Dedifferentiated amniotic fluid mesenchymal stem cell (primary cell): ENCODE data around the gene LAMTOR3.

Experiments
- DNase-seq: peaks from one replicate; pipeline ENCODE4 v3.0.0-alpha.2; 2016; ENCODE audit errors: extremely low spot score

LAMTOR3 gene

DNA sequence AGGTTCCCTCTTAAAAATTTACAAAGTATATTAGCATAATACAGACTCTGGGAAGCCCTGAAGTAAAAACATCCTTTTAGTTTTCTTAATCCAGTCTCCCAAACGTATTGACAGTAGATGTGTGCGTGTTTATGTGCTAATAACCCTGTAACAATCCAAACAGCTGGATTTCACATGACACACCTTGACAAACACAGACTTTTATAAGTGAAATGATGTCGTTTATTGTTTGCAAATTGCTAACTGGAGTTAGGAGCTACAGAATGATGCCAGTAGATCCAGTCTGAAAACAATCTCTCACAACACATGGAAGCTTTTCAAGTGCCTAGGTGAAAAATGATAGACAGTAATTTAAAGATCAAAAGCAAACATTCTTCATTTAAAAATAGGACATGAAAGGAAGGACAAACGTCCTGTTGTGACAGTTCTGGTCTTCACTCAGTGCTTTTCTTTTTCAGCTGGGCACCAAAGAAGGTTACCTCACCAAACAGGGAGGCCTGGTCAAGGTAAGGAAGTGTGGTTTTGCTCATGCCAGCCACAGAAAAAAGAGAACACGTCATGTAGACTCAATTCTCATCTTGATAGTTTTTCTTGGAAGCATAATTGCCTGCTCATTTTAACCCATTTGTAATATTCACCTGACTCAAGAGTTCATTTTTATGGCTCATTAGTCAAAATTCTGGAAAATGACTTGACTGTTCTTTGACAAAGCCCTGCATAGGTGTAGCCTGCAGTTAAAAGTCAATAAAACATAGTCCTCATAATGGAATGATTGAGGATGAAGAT, 32.9 kb downstream of the LAMTOR3 start:
- no peak for DNase-seq

DNA sequence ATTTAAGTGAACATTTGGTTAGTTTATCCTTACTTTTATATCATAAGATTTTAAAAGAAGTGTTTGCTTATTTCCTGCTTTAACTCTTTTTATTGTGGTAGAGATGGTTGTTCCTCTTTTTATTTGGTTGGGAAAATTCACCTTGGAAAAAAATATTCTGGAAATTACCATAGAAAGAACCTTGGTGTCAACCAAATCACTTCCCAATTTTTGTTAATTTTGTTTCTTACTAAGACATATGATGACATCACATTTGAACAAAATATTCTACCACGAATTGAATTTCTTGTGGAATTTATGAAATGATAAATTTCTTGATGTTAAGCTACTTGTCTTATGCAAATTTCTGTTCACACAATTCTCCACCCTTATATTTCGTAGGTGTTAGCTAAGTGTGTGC, 33.7 kb downstream of the LAMTOR3 start:
- no peak for DNase-seq

DNA sequence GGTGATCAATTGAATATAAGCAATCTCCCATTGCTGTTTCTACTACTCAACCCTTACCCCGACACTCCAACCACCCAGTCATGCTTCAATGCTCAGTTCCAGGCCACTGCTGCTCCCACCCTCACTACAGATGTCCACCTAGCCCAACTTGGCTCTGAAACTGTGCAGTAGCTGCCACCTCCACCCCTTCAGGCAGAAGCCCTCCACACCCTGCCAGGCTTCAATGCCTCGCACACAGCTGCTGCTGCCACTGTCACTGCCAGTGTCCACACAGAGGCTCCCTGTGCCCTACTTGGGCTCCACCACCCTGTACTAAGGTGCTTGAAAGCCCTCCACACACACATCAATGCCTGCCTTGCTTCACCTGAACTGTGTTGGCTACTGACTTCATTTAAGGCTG, 34.6 kb downstream of the LAMTOR3 start:
- no peak for DNase-seq

DNA sequence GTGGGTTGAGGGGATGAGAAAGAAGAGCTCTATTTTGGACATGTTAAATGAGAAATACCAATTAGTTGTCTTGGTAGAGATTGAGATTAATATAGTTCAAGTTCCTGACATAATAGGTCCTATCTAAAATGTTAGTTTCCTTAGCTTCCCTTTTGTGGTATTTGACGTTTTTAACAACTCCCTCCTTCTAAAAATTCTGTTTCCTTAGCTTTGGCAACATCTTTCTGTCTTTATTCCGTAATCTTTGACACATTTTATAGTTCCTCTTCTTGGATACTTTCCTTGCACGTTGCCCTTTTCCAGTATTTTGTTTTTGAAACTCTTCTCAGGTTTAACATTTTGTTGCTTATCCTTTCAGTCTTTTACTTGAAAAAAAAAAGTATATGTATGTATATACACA, 36.9 kb downstream of the LAMTOR3 start:
- DNase-seq, result no peak

DNA sequence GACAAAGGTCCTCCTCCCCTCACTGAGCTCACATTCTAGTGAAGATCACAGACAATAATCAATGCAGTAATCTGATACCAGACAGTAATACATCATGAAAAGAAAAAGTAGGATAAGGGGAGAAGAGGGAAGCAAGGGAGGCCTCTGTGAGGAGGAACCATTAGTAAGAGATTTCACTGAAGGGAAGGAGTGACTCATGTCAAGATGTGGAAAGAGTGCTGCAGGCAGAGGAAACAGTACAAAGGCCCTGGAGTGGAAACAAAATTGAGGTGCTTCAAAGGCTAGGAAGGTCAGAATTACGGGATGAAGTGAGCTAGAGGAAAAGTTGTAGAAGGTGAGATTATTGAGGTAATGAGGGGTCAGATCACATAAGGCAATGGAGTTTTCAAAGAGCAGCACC, 38.1 kb downstream of the LAMTOR3 start:
- DNase-seq, result peak; percentile 47

DNA sequence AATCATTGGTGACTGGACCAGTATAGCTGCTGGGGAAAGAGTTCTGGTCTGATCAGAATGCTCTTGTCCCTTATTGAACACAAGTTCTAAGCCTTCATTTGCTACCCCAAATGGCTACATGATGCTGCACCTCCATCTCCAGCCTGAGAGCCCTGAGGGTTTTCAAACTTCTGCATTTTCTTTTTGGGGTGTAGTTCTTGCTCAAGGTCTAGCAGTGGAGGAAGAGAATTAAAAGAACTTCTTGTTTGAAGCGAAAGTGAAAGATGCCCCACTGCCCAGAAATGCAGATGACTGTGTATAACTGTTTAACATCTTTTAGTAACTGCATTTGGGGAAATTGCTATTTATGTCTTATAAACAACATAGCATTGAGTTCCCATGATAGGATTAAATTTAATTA, 38.5 kb downstream of the LAMTOR3 start:
- DNase-seq, result no peak

DNA sequence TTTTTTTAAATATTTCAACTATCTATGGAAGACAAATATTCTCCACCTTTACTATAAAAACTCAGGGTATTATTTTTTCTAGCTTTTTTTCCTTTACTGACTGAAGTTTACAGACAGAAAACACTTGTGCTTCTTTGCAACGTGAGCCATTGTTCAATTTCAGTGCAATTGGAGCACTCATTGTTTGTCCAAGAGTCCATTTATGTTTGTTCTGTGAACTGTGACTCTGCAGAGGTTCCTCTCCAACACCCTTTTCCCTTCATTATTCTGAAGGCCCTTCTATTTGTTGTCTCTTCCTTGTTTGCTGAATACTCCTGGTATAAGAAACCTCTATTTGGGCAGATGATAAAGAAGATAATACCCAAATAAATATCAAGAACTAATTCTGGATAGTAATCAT, 40.2 kb downstream of the LAMTOR3 start:
- DNase-seq, result no peak

DNA sequence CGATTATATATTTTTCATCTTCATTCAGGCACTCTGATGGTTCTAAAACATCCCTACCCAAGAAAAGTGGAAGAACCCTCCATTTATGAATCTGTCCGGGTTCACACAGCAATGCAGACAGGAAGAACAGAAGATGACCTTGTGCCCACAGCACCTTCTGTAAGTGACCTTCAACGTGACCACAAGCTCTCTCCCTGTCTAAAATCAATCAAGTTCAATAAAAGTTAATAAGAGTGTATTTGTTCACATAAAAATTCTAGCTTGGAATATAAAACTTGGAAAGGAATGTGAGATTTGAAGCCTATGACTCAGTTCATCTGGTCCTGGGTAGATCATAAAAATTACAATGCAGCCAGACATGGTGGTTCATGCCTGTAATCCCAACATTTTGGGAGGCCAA, 41.0 kb downstream of the LAMTOR3 start:
- DNase-seq, result no peak

DNA sequence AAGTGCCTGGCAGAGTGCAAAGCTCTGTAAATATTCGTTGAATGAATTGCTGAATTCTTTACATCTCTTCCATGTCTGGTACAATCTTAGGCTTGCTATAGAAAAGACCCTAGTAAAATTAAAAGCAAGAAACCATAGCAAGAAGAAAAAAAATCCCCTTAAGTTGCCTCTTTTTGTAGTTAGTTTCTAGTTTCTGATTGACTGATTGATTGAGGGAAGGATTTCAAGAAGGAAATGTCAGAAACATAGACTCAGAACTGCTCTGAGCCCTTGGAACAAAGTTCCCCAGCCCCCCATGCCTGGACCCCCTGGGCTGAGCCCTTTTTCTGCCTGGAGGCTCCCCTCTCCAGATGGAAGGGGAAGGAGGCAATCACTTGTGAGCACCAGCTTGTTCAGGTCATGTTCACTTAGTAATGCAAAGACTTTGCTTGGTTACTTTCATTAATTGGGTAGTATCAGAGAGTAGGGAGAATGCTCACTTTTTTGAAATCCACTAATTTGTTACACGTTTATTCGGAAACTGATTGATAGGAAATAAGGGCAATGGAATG, 42.0 kb downstream of the LAMTOR3 start:
- no peak for DNase-seq

DNA sequence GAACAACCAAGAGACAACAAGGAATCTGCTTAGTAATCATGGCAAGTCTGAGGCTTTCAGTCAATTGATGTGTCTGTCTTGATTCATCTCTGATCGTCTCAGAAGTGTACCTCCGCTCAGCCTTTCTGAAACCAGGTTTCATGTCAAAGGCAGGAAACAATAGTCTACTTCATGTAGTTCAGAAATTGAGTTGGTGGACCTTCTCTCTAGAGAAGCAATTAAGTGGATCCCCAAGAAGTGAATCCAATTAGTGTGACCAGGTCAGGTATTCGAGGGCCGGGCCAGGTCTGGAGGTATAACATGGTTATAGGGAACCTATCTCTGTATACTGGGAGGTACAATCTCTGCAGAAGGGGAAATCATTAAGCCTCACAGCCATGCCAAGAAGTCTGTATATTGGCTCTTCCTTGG, 45.6 kb downstream of the LAMTOR3 start:
- no peak for DNase-seq

DNA sequence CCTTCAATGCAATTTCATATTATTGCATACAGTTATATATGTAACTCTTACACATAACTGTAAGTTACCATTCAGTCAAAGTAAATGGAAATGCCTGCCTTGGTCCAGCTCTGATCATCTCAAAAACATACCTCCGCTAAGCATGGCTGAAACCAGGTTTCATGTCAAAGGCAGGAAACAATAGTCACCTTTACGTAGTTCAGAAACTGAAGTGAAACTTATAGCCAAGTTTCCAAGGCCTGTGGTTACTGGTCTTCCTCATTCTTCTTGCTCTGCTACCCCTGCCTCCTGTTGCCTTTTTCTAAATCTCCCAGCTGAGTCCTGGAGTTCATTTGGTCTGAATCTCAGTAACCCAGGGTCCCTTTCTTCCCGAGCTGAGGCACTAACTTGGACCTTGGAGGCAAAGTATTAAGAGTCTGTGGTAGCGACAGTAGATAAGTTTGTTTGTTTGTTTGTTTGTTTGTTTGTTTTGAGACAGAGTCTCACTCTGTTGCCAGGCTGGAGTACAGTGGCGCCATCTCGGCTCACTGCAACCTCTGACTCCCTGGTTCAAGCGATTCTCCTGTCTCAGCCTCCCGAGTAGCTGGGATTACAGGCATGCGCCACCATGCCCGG, 46.8 kb downstream of the LAMTOR3 start:
- no peak for DNase-seq

DNA sequence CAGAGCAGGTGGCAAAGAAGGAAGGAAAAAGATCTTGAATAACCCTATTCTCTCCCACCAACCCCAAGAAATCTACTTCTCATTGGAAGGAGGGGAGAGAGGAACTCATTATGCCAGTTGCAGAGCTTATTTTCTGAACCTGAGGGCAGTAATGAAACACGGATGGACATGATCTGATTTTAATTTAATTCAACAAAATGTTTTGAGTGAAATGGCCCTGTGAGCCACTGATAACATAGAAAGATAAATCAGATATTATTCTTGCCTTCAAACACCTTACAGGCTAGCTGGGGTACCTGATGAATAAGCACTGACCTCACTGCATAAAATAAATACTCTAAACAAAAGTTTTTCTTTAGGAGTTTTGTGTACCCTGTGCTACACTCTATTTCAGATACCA, 47.3 kb downstream of the LAMTOR3 start:
- DNase-seq, result no peak

DNA sequence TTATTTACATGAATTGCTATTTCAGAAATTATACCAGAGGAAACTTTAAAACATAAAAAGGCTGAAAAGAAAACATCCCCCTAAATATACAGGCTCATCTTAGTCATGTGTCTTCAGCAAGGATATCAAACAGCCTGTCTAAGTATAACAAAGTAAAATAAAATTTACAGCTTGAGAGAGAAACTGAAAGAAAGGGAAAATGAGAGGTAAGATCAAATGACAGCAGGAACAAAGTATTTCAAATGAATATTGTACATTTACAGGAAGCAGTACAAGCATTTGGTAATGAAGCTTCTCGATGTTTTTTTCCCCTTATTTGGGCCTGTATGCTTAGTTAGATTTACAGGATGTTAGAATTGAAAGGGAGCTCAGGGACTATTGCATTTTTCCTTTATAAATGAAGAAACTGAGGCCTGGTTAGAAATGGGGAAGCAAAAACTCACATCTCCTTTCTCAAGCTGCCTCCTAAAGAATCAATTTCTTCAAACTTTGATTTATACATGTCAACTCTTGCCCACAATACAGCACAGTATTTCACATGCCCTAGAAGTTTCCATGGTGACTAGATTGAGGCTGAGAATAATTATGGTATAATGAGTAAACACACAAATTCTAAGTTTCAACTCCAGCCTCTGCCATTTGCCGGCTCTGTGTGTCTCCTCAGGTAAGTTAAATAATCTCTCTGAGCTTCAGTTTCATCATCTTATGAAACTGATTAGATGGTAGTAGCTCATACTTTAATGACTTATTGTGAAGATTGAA, 48.3 kb downstream of the LAMTOR3 start:
- DNase-seq, result no peak

DNA sequence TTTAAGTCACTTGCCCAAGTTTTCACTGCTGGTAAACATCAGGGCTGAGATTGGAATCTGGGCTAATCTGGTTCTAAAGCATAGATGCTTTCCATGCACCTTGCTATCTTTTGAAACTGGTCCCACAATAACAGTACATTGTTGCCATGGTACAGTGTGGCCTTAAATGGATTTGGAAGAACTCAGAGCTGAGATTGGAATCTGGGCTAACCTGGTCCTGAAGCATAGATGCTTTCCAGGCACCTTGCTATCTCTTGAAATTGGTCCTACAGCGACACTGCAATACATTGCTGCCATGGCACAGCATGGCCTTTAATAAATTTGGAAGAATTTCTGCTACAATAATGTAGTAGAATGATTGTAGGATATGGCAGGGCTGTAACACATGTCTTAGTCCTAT, 49.0 kb downstream of the LAMTOR3 start:
- no peak for DNase-seq

DNA sequence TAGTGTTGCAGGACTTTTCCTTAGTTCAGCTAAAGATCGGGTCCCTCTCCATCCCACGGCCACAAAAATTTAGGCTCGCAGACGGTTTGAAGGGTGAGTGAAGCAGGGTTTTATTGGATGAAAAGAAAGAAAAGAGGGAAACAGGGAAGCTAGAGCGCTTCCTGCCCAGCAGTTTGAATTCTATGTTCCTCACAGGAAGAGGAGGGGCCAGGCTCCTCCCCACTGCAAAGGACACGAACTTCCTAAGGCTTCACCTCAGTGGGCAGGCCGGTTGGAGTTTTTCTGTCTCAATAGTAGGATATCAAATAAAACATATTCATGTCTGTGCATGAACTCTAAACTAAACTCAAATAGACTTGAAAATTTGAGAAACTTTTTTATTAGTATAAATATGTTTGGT, 50.2 kb downstream of the LAMTOR3 start:
- no peak for DNase-seq

DNA sequence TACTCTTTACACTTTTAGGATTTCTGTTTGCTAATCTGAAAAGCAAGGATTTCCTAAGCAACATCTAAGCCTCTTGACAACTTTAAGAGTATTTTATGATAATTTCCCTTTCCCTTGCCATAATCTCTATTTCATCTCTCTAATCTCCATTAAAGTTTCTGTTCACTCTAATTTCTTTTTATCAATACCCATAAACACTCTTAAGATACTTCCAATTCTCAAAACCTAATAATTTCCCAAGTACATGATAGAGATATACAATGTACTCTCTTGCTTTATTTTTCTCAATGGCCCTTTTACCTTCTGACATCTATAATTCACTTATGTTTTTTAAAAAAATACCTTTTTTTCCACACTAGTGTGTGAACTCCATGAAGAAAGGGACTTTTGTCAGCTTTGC, 50.8 kb downstream of the LAMTOR3 start:
- DNase-seq, result no peak

DNA sequence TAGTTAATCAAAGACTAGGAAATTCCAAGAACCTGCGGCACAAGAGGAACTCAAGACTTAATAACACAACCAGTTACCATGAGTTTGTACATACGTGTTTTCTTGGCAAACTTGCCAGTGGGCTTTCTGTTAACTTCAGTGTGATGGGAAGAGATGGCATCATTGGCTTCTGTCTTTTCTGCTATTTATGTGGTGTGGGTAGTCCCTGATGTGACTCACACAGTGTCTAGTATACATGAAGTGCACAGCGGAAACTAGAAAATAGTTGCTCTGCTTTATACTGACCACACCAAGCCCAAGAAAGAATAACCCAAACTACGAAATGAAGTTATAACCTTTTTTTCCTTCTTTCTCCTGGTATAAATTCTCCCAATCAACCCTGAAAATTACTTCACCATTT, 53.1 kb downstream of the LAMTOR3 start:
- DNase-seq, result no peak

DNA sequence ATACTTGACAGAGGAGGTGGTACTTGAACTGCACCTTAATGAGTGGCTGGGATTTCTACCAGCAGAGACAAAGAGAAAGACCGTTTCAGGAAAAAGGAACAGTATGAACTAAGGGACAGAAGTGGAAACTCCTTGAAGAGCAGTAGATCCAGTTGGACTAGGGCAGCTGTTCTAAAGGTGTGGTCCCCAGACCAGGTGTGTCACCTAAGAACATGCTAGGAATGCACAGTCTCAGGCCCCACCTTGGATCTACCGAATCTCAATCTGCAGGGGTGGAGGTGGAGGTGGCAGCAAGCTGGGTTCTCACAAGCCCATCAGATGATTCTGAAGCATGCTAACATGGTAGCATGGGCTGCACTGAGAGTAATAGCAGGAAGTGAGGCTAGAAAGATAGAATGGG, 55.3 kb downstream of the LAMTOR3 start:
- no peak for DNase-seq

DNA sequence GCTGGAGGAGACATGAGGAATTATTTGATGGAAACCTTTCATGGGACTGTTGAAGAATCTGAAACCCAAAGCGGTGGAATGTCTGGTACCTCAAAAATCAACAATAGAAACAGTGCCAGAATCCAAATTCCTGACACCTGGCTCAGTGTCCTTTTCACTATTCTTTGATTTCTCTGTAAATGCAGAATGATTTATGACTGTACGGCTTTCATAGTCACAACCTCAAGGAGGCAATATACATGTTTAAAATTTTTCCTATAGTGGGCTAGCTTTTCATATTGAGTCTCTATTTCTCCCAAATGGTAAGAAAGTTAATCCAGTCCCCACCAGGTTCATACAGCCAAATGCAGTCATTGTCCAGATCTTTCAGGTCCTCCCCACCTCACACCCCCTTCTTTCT, 58.3 kb downstream of the LAMTOR3 start:
- no peak for DNase-seq

DNA sequence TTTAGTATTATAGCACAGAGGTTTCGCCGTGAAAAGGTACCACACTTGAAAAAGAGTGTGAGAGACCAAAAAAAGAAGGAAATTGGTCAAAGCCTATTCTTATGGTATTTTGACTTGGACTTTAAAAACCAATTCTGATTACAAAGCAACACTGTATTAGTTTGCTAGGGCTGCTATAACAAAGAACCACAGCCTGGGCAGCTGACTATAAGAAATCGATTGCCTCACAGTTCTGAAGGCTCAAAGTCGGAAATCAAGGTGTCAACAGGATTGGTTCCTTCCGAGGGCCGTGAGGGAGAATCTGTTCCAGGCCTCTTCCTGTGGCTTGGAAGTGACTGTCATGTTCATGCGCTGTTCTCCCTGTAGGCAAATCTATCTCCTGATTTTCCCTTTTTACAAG, 59.7 kb downstream of the LAMTOR3 start:
- DNase-seq, result no peak

DNA sequence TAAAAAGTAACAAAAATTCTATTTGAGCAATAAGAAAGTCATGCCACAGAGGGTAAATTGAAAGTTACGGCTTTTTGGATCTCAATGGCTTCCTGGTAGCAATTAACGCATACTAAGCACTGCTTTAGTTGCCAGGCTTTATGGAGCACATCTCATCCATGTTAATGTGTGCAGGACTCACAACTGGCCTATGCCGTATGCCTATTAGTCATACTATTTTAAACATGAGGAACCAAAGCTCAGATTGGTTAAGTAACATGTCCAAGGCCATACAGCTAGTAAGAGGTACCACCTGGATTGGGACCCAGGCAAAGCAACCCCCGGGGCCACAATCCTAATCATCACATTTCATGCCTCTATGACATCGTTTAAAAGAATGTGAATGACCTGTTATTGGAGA, 60.5 kb downstream of the LAMTOR3 start:
- no peak for DNase-seq

DNA sequence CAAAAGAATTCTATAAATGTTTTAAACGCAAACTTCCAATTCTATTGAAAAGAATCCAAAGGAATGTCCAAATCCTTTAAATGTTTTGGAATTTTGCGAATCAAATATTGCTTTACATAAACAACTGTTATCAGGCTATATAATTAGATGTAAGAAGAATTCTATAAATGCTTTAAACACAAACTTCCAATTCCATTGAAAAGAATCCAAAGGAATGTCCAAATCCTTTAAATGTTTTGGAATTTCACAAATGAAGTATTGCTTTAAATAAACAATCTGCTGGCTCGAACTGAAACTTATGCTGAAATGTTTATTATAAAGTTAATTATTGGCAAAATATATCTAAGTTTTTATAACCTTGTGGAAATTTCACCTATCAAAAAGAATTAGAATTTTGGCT, 61.5 kb downstream of the LAMTOR3 start:
- no peak for DNase-seq

DNA sequence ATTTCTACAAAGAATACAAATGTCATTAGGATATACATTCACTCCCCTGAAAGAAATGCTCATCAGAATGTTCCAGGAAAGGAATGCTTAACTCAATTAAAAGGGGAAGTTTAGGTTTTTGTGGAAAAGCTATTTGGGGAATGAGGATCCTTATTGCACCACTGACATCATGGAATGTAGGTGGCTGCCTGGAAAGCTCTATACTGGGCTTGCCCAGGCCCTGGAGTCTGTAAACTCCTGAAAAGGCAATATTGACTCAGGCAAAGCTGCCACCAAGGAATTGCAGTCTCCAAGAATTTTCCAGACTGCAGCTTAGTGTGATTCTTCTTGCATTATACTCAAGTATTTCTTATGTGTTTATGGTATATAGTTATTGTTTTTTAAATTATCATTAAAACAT, 61.9 kb downstream of the LAMTOR3 start:
- peak; percentile 39 for DNase-seq
